Sigmoid colon (tissue), 7 donors: ENCODE measurements around the gene CCDC38. TPM values are rescaled to one million over a fixed set of nuclear protein-coding genes. Genes with fewer than 3 reads are reported as not detected.

ENCODE experiments used
- DNase-seq: peaks from one replicate; pipeline ENCODE4 v3.0.0-alpha.2; 2019
- H3K27ac ChIP-seq, 4 donors: fragments of 200-600 bp; sonication (generic); one replicate each; pipeline ENCODE4 v1.5.1; 2016 to 2019; ENCODE audit warnings: mild to moderate bottlenecking in 1 of 4
- H3K27me3 ChIP-seq, 3 donors: fragments of 200-600 bp; sonication (generic); one replicate each; pipeline ENCODE4 v1.5.1; 2019; ENCODE audit warnings: mild to moderate bottlenecking in 1 of 3
- H3K36me3 ChIP-seq, 4 donors: fragments of 200-600 bp; sonication (generic); one replicate each; pipeline ENCODE4 v1.5.1; 2016 to 2019
- H3K4me1 ChIP-seq, 4 donors: fragments of 200-600 bp; sonication (generic); one replicate each; pipeline ENCODE4 v1.5.1; 2017 to 2019
- H3K4me3 ChIP-seq, 4 donors: fragments of 200-600 bp; sonication (generic); one replicate each; pipeline ENCODE4 v1.5.1; 2017 to 2019; ENCODE audit warnings: mild to moderate bottlenecking in 2 of 4, moderate library complexity in 1 of 4
- H3K9me3 ChIP-seq, 4 donors: fragments of 200-600 bp in 3 of 4; sonication (generic) in 3 of 4; one replicate each; pipeline versions ENCODE4 v1.5.1 to v1.6.1; 2013 to 2019
- CTCF ChIP-seq, 4 experiments: fragments of 450-650 bp in 3 of 4; fragments of 200-600 bp in 1 of 4; IDR thresholded peaks; one replicate each; pipeline ENCODE4 v1.5.1; 2016 to 2019; ENCODE audit warnings: antibody characterized with exemption in 4 of 4, mild to moderate bottlenecking in 3 of 4, moderate library complexity in 2 of 4
- EP300 ChIP-seq, 4 donors: sonication (generic); formaldehyde crosslinking; IDR thresholded peaks; one replicate each; pipeline ENCODE4 v1.6.1; 2017; ENCODE audit warnings: antibody characterized with exemption in 4 of 4
- POLR2A ChIP-seq, 2 donors: fragments of 450-650 bp; IDR thresholded peaks; one replicate each; pipeline ENCODE4 v1.6.1; 2016; ENCODE audit warnings: antibody characterized with exemption in 2 of 2, mild to moderate bottlenecking in 2 of 2, moderate library complexity in 2 of 2
- POLR2AphosphoS5 ChIP-seq, 4 donors: sonication (generic); formaldehyde crosslinking; IDR thresholded peaks; one replicate each; pipeline ENCODE4 v1.6.1; 2017; ENCODE audit warnings: antibody characterized with exemption in 4 of 4
- WGBS, 2 donors: extraction: QIAGEN DNeasy Blood & Tissue Kit; methylation state at CpG; one replicate each; pipeline ENCODE4 v1.1.7; 2013; 5-methylcytosine and 5-hydroxymethylcytosine counted together
- intact Hi-C: fragments of 100-400 bp; cut with DNase I; formaldehyde crosslinking; loops from one replicate; pipeline ENCODE4 v1.15.1; 2023
- polyA plus RNA-seq, 3 donors: library from polyadenylated mRNA; stranded (reverse); fragments of 200-250 nt; gene quantifications; one replicate each; pipeline ENCODE4 v1.2.3, GENCODE V29; 2013
- total RNA-seq, 4 donors: library from RNA; depleted of rRNA; stranded (reverse); fragments of >200 nt; gene quantifications; one replicate each; pipeline ENCODE4 v1.1.0, GENCODE V29; 2016
- donor health status: healthy with polysubstance abuse.
- donor health status: Bipolar disorder and iron deficiency.
- donor health status: healthy.

Gene CCDC38
- total and polyA plus RNA-seq, 7 donors = not detected

- Histone ChIP-seq H3K4me1 (no peaks in the 10 kb centered on the region), H3K4me3 (no peak overlapping the region), H3K36me3 (peaks cover 0 to 4% (median 0%) of the 10 kb centered on the region in 4 donors), H3K27me3 (no peaks in the 10 kb centered on the region), H3K9me3 (no peaks in the 10 kb centered on the region), H3K27ac (no peak overlapping the region)
- intact Hi-C loops = no loop called here
- TF ChIP-seq CTCF (IDR thresholded peaks at IDR 0.05) = no peak
- TF ChIP-seq POLR2A (IDR thresholded peaks at IDR 0.05) = no peak
- TF ChIP-seq POLR2AphosphoS5 (IDR thresholded peaks at IDR 0.05) = no peak
- no peak for TF ChIP-seq EP300 (IDR thresholded peaks at IDR 0.05)
- 87 to 93% methylated on average over 4 of the region's 4 CpGs for WGBS, 2 donors
- DNase-seq = no peak
Measured at GRCh38 chr12:95874452-95874851, 68.0 kb downstream of the CCDC38 start.

GRCh38 chr12:95870897-95871296 lies 71.5 kb downstream of the CCDC38 start:
- Histone ChIP-seq H3K27ac (no peak overlapping the region), H3K4me1 (no peaks in the 10 kb centered on the region), H3K4me3 (no peak overlapping the region), H3K27me3 (no peaks in the 10 kb centered on the region), H3K36me3 (peaks cover 0 to 24% (median 0%) of the 10 kb centered on the region in 4 donors), H3K9me3 (no peaks in the 10 kb centered on the region)
- no peak for TF ChIP-seq CTCF (IDR thresholded peaks at IDR 0.05)
- no peak for TF ChIP-seq EP300 (IDR thresholded peaks at IDR 0.05)
- no peak for TF ChIP-seq POLR2AphosphoS5 (IDR thresholded peaks at IDR 0.05)
- WGBS, 2 donors = 90 to 91% methylated on average over 4 of the region's 4 CpGs
- intact Hi-C loops = no loop called here
- DNase-seq = no peak

- H3K9me3 ChIP-seq = no peaks in the 10 kb centered on the region
- peaks cover 0 to 67% (median 14%) of the 10 kb centered on the region in 4 donors for H3K36me3 ChIP-seq
- H3K27ac ChIP-seq = no peak overlapping the region
- H3K4me1 ChIP-seq = peaks cover 0 to 16% (median 14%) of the 10 kb centered on the region in 4 donors
- DNase-seq = no peak
- H3K27me3 ChIP-seq = no peaks in the 10 kb centered on the region
- H3K4me3 ChIP-seq = no peak overlapping the region
- TF ChIP-seq CTCF (IDR thresholded peaks at IDR 0.05) (no peak), POLR2A (IDR thresholded peaks at IDR 0.05) (no peak), EP300 (IDR thresholded peaks at IDR 0.05) (no peak), POLR2AphosphoS5 (IDR thresholded peaks at IDR 0.05) (no peak)
- intact Hi-C loops = no loop called here
Measured at GRCh38 chr12:95863337-95863736, 79.1 kb downstream of the CCDC38 start.

GRCh38 chr12:95862038-95862437 lies 80.4 kb downstream of the CCDC38 start:
- intact Hi-C loops = no loop called here
- no peak for DNase-seq

More at GRCh38 chr12:95862038-95862437, 80.4 kb downstream of the CCDC38 start:
- WGBS, 2 donors = 96 to 99% methylated on average over 3 of the region's 3 CpGs
- Histone ChIP-seq H3K36me3 (peaks cover 0 to 59% (median 14%) of the 10 kb centered on the region in 4 donors), H3K9me3 (no peaks in the 10 kb centered on the region), H3K27ac (no peak overlapping the region), H3K4me3 (no peak overlapping the region), H3K4me1 (peaks cover 0 to 22% (median 20%) of the 10 kb centered on the region in 4 donors), H3K27me3 (no peaks in the 10 kb centered on the region)
- TF ChIP-seq EP300 (IDR thresholded peaks at IDR 0.05) (no peak), CTCF (IDR thresholded peaks at IDR 0.05) (no peak), POLR2A (IDR thresholded peaks at IDR 0.05) (no peak), POLR2AphosphoS5 (IDR thresholded peaks at IDR 0.05) (no peak)
